ENCODE measurements around the gene ZNF646.

DNA sequence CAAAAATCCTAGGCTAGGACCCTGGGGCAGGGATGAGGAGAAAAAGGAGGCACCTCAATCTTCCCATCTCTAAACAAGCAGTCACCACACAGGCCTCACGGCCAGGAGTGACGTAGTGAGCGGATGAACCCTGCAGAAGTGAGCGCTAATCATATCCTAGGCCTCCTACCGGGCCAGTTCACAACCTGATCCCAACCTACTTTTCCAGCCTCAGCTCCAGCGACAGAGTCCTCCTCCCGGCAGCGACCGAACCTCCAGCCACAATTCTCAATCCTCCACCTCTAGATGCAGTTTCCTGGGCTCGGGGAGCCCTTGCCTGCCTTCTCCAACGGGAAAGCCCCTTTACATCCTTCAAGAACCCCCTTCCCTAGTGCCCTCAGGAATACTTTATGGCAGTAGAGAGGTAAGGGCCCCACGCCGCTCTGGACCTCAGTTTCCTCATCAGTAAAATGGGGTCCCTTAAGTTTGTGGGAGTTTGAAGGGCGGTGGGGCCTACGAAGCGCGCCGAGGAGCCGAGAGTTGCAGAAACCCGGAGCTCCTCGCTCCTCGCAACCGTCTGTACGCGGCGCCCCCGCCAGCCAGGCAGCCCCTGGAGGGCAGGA lies 1.6 kb upstream of the ZNF646 start:
- no peak for TF ChIP-seq CTCF (IDR thresholded peaks at IDR 0.05)
- TF ChIP-seq POLR2A (IDR thresholded peaks at IDR 0.05): no peak
